Sigmoid colon (tissue), 7 donors: ENCODE results near the gene CASP5. TPM values are rescaled to one million over a fixed set of nuclear protein-coding genes. Genes with fewer than 3 reads are reported as not detected.
"Not testable (repeated sequence)": the region's sequence is repeated elsewhere in the genome, so short reads cannot be mapped to it uniquely, and the experiment has no call there.

Experiments used
- DNase-seq: peaks from one replicate; pipeline ENCODE4 v3.0.0-alpha.2; 2019
- H3K27ac ChIP-seq, 4 donors: fragments of 200-600 bp; sonication (generic); one replicate each; pipeline ENCODE4 v1.5.1; 2016 to 2019; ENCODE audit warnings: mild to moderate bottlenecking in 1 of 4
- H3K27me3 ChIP-seq, 3 donors: fragments of 200-600 bp; sonication (generic); one replicate each; pipeline ENCODE4 v1.5.1; 2019; ENCODE audit warnings: mild to moderate bottlenecking in 1 of 3
- H3K36me3 ChIP-seq, 4 donors: fragments of 200-600 bp; sonication (generic); one replicate each; pipeline ENCODE4 v1.5.1; 2016 to 2019
- H3K4me1 ChIP-seq, 4 donors: fragments of 200-600 bp; sonication (generic); one replicate each; pipeline ENCODE4 v1.5.1; 2017 to 2019
- H3K4me3 ChIP-seq, 4 donors: fragments of 200-600 bp; sonication (generic); one replicate each; pipeline ENCODE4 v1.5.1; 2017 to 2019; ENCODE audit warnings: mild to moderate bottlenecking in 2 of 4, moderate library complexity in 1 of 4
- H3K9me3 ChIP-seq, 4 donors: fragments of 200-600 bp in 3 of 4; sonication (generic) in 3 of 4; one replicate each; pipeline versions ENCODE4 v1.5.1 to v1.6.1; 2013 to 2019
- EP300 ChIP-seq, 4 donors: sonication (generic); formaldehyde crosslinking; IDR thresholded peaks; one replicate each; pipeline ENCODE4 v1.6.1; 2017; ENCODE audit warnings: antibody characterized with exemption in 4 of 4
- POLR2A ChIP-seq, 2 donors: fragments of 450-650 bp; IDR thresholded peaks; one replicate each; pipeline ENCODE4 v1.6.1; 2016; ENCODE audit warnings: antibody characterized with exemption in 2 of 2, mild to moderate bottlenecking in 2 of 2, moderate library complexity in 2 of 2
- POLR2AphosphoS5 ChIP-seq, 4 donors: sonication (generic); formaldehyde crosslinking; IDR thresholded peaks; one replicate each; pipeline ENCODE4 v1.6.1; 2017; ENCODE audit warnings: antibody characterized with exemption in 4 of 4
- WGBS, 2 donors: extraction: QIAGEN DNeasy Blood & Tissue Kit; methylation state at CpG; one replicate each; pipeline ENCODE4 v1.1.7; 2013; 5-methylcytosine and 5-hydroxymethylcytosine counted together
- intact Hi-C: fragments of 100-400 bp; cut with DNase I; formaldehyde crosslinking; loops from one replicate; pipeline ENCODE4 v1.15.1; 2023
- polyA plus RNA-seq, 3 donors: library from polyadenylated mRNA; stranded (reverse); fragments of 200-250 nt; gene quantifications; one replicate each; pipeline ENCODE4 v1.2.3, GENCODE V29; 2013
- total RNA-seq, 4 donors: library from RNA; depleted of rRNA; stranded (reverse); fragments of >200 nt; gene quantifications; one replicate each; pipeline ENCODE4 v1.1.0, GENCODE V29; 2016
- TF ChIP-seq, protein P1 (sequence below), 4 experiments: fragments of 450-650 bp in 3 of 4; fragments of 200-600 bp in 1 of 4; IDR thresholded peaks; one replicate each; pipeline ENCODE4 v1.5.1; 2016 to 2019; ENCODE audit warnings: antibody characterized with exemption in 4 of 4, mild to moderate bottlenecking in 3 of 4, moderate library complexity in 2 of 4
- donor health status: healthy with polysubstance abuse.
- donor health status: Bipolar disorder and iron deficiency.
- donor health status: healthy.

The CASP5 gene
- total RNA-seq (not detected), polyA plus RNA-seq (10 to 100 TPM; 25.4 to 43.3 (median 31.8) TPM)

DNA sequence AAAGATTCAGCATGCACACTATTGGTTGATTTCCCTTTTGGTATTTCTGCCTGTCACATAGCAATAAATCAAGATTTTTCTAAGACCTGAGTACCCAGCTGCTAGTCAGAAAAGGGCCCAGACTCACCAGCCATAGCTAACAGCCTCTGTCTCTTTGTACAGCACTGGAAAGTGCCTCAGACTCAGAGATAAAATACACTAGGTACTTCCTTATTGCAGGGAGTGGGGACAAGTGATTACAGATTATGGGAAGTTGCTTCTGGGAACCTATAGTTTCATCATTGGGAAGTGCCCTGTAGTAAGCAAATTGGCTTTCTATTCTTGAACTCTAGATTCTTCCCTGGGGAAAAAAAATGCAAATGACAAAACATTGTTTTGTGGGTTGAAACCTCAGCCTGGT is at the start of gene CASP5:
CASP5 (minus strand) TSS at position 166 of the 400 bp plus-strand sequence; CDS start at position 134, 32 bp downstream.
- H3K9me3 ChIP-seq: no peaks in the 10 kb centered on the region
- intact Hi-C loops: no loop called here
- no peaks in the 10 kb centered on the region for H3K27me3 ChIP-seq
- TF ChIP-seq EP300 (IDR thresholded peaks at IDR 0.05) (no peak), POLR2AphosphoS5 (IDR thresholded peaks at IDR 0.05) (no peak), POLR2A (IDR thresholded peaks at IDR 0.05) (no peak)
- TF ChIP-seq, protein P1, sequence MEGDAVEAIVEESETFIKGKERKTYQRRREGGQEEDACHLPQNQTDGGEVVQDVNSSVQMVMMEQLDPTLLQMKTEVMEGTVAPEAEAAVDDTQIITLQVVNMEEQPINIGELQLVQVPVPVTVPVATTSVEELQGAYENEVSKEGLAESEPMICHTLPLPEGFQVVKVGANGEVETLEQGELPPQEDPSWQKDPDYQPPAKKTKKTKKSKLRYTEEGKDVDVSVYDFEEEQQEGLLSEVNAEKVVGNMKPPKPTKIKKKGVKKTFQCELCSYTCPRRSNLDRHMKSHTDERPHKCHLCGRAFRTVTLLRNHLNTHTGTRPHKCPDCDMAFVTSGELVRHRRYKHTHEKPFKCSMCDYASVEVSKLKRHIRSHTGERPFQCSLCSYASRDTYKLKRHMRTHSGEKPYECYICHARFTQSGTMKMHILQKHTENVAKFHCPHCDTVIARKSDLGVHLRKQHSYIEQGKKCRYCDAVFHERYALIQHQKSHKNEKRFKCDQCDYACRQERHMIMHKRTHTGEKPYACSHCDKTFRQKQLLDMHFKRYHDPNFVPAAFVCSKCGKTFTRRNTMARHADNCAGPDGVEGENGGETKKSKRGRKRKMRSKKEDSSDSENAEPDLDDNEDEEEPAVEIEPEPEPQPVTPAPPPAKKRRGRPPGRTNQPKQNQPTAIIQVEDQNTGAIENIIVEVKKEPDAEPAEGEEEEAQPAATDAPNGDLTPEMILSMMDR (IDR thresholded peaks at IDR 0.05): no peak
- peaks cover 0 to 11% (median 3%) of the 10 kb centered on the region in 4 donors for H3K36me3 ChIP-seq
- DNase-seq: no peak
- H3K27ac ChIP-seq: no peak within 1 kb of the TSS
- no peak within 1 kb of the TSS for H3K4me3 ChIP-seq
- no peaks in the 10 kb centered on the region for H3K4me1 ChIP-seq

- DNase-seq, H3K36me3 ChIP-seq, H3K4me1 ChIP-seq, intact Hi-C loops, H3K9me3 ChIP-seq, H3K4me3 ChIP-seq, H3K27ac ChIP-seq, H3K27me3 ChIP-seq: not testable (repeated sequence)
- 73 to 81% methylated on average over 1 of the region's 2 CpGs for WGBS, 2 donors
These were observed 49.1 kb upstream of the CASP5 start for GRCh38 chr11:105072080-105072479.

DNA sequence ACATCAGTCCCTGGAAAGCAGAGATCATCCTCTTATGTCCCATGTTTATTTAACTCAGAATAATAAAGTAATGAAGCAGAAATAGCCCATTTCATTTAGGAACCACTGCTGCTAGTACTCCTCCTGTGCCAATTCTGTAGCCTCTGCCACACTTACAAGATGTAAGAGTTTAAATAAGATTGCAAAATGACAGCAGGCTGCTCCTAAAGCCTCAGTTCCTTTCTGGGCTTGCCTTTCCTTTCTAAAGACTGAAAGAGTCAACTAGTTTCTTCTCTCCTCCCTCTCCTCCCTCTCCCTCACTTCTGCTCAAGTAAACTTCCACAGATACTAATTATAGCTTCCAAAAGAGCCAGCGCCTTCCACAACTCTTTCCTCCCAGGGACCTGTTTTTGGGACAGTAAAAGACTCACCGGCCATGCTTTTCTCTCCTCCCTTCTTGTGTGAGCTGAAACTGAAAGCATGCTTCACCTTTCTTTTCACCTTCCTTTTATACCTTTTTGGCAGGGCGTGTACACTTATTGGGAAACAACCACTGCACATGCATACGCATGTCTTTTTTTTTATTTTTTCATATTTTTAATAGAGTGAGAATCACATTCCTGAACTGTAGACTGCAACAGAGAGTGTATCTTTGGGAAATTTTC is 48.2 kb upstream of the CASP5 start:
- Histone ChIP-seq H3K27ac (no peak overlapping the region), H3K4me1 (no peaks in the 10 kb centered on the region), H3K36me3 (no peaks in the 10 kb centered on the region), H3K9me3 (no peaks in the 10 kb centered on the region), H3K4me3 (no peak overlapping the region), H3K27me3 (no peaks in the 10 kb centered on the region)
- intact Hi-C loops: no loop called here
- TF ChIP-seq POLR2A (IDR thresholded peaks at IDR 0.05): no peak
- WGBS, 2 donors: 59 to 72% methylated on average over 4 of the region's 4 CpGs
- DNase-seq: no peak

GRCh38 chr11:105070306-105070705 is 47.3 kb upstream of the CASP5 start:
- H3K9me3 ChIP-seq: no peaks in the 10 kb centered on the region
- DNase-seq: no peak
- H3K4me3 ChIP-seq: no peak overlapping the region
- H3K4me1 ChIP-seq: no peaks in the 10 kb centered on the region
- TF ChIP-seq POLR2A (IDR thresholded peaks at IDR 0.05) (no peak), POLR2AphosphoS5 (IDR thresholded peaks at IDR 0.05) (no peak)
- 83 to 93% methylated on average over 4 of the region's 4 CpGs for whole genome bisulfite sequencing, 2 donors
- no peak overlapping the region for H3K27ac ChIP-seq
- H3K27me3 ChIP-seq: no peaks in the 10 kb centered on the region
- intact Hi-C loops: no loop called here
- H3K36me3 ChIP-seq: no peaks in the 10 kb centered on the region

DNA sequence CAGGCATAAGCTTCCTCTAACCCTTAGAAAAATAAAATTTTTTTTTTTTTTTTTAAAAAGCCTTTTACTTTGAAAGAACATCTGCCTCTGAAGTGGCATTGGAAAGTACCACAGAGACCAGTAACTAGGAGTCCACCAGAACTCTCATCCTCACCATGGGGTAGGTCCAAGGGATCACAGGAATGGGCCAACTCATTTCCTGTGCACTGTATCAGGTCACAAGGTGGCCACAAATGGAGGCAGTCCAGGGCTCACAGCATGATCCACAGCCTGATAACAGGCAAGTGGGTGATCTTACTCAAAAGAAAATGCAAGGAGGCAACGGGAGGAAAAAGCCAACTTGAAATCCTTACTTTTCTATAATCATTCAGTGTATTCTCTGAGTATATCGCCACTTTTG is 46.8 kb upstream of the CASP5 start:
- H3K4me3 ChIP-seq, intact Hi-C loops, H3K27me3 ChIP-seq, DNase-seq, H3K36me3 ChIP-seq, H3K9me3 ChIP-seq, H3K27ac ChIP-seq, H3K4me1 ChIP-seq: not testable (repeated sequence)
- WGBS, 2 donors: 69 to 96% methylated on average over 2 of the region's 2 CpGs

DNA sequence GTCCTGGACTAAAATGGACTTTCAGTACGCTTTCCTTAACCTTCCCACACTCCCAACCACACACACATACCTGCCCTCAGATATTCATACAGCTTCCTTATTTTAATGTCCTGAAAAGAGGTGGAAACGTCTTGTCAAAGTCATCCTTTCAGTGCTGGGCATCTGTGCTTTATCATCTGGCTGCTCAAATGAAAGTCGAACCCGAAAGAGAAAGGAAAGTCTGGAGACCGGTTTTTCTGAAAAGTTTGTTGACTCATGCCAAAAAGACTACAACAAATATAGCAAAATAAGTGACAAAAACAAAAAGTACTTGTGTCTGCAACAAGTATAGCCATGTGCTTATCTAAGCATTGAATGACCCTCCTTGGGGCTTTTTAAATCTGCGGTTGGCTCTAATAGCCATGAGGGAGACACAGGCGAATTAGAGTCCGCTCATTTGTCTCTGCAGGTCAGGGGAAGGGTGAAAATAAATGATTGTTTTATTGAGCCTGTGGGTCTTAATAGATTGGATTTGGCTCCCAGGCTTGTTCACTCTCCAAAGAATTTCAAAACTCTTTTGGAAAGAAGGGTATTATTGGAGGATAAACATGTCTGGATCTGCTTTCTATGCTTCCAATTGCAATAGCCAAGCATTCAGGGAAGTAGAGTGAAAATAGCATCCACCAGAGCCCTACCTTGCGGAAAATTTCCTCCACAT is 40.4 kb upstream of the CASP5 start:
- H3K36me3 ChIP-seq, H3K4me3 ChIP-seq, H3K9me3 ChIP-seq, H3K27me3 ChIP-seq, H3K4me1 ChIP-seq, H3K27ac ChIP-seq, intact Hi-C loops, DNase-seq: not testable (repeated sequence)
- WGBS, 2 donors: 70 to 80% methylated on average over 9 of the region's 9 CpGs

- WGBS, 2 donors: 70 to 71% methylated on average over 4 of the region's 4 CpGs
- Histone ChIP-seq H3K27me3 (no peaks in the 10 kb centered on the region), H3K4me3 (no peak overlapping the region), H3K36me3 (no peaks in the 10 kb centered on the region), H3K27ac (no peak overlapping the region), H3K4me1 (no peaks in the 10 kb centered on the region), H3K9me3 (no peaks in the 10 kb centered on the region)
- no peak for DNase-seq
- TF ChIP-seq POLR2AphosphoS5 (IDR thresholded peaks at IDR 0.05): no peak
- TF ChIP-seq POLR2A (IDR thresholded peaks at IDR 0.05): no peak
- TF ChIP-seq, protein P1 (IDR thresholded peaks at IDR 0.05): no peak
- no peak for TF ChIP-seq EP300 (IDR thresholded peaks at IDR 0.05)
- intact Hi-C loops: no loop called here
These were observed 34.5 kb upstream of the CASP5 start for GRCh38 chr11:105057432-105057831.
